Measurements from ENCODE around the gene TPTE2. TPM values are rescaled to one million over a fixed set of nuclear protein-coding genes. Genes with fewer than 3 reads are reported as not detected.
"Not testable (repeated sequence)": the region's sequence is repeated elsewhere in the genome, so short reads cannot be mapped to it uniquely, and the experiment has no call there.

The TPTE2 gene
- total RNA-seq: 0.24 TPM in 1 of 2 replicates, not detected in the other
- polyA plus RNA-seq: 0.17 TPM in 1 of 2 replicates, not detected in the other

GRCh38 chr13:19561127-19561582 is at the start of gene TPTE2:
Gene TPTE2 (minus strand): TSS chr13:19561532. CDS start chr13:19503234, 58,298 bp downstream.
- not testable (repeated sequence) for H3K27ac ChIP-seq; H3K4me1 ChIP-seq (ENCODE audit: low read depth)

DNA sequence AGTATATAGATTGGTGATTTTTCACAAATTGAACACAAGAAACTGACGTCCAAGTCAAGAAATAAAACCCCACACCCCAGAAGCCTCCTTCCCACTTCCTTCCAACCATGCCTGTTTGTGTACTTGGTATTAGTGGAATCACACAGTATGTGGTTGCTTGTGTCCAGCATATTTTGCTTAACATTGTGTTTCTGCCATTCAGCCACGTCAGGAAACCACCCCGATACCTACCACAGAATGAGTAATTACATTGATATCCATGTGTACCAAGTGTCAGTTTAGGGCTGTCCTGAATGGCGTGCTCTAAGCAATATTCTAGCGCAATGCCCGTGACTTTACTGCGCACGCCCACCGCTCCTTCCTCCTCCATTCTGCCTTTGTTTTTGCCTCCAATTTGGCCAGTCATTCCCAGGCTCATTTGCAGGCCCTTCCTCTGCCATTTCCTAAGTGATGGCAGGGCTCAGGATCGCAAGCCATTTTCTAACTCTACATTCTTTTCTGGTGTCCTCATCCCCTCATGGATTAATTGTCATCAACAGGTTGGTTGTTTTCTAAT is 46.3 kb upstream of the TPTE2 start:
- DNase-seq (ENCODE audit: low read depth in 1 of 2, low spot score in 1 of 2): no peak
- Histone ChIP-seq H3K4me3 (no peak overlapping the region), H3K9me3 (ENCODE audit: low read depth) (no peaks in the 10 kb centered on the region), H3K4me1 (ENCODE audit: low read depth) (no peaks in the 10 kb centered on the region), H3K27ac (no peak overlapping the region), H3K27me3 (peaks cover 13% of the 10 kb centered on the region), H3K36me3 (no peaks in the 10 kb centered on the region)
- TF ChIP-seq, protein P1, sequence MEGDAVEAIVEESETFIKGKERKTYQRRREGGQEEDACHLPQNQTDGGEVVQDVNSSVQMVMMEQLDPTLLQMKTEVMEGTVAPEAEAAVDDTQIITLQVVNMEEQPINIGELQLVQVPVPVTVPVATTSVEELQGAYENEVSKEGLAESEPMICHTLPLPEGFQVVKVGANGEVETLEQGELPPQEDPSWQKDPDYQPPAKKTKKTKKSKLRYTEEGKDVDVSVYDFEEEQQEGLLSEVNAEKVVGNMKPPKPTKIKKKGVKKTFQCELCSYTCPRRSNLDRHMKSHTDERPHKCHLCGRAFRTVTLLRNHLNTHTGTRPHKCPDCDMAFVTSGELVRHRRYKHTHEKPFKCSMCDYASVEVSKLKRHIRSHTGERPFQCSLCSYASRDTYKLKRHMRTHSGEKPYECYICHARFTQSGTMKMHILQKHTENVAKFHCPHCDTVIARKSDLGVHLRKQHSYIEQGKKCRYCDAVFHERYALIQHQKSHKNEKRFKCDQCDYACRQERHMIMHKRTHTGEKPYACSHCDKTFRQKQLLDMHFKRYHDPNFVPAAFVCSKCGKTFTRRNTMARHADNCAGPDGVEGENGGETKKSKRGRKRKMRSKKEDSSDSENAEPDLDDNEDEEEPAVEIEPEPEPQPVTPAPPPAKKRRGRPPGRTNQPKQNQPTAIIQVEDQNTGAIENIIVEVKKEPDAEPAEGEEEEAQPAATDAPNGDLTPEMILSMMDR (IDR thresholded peaks at IDR 0.05; ENCODE audit: low read depth, low read length): no peak

More at GRCh38 chr13:19561127-19561582, at the start of gene TPTE2:
- not testable (repeated sequence) for H3K27me3 ChIP-seq; H3K36me3 ChIP-seq; H3K4me3 ChIP-seq; DNase-seq (ENCODE audit: low read depth in 1 of 2, low spot score in 1 of 2); H3K9me3 ChIP-seq (ENCODE audit: low read depth)

GRCh38 chr13:19606737-19607136 is 45.4 kb upstream of the TPTE2 start:
- Histone ChIP-seq H3K27me3 (peaks cover 22% of the 10 kb centered on the region), H3K9me3 (ENCODE audit: low read depth) (no peaks in the 10 kb centered on the region), H3K36me3 (no peaks in the 10 kb centered on the region), H3K4me3 (no peak overlapping the region), H3K27ac (no peak overlapping the region), H3K4me1 (ENCODE audit: low read depth) (no peaks in the 10 kb centered on the region)
- TF ChIP-seq, protein P1 (IDR thresholded peaks at IDR 0.05; ENCODE audit: low read depth, low read length): no peak
- no peak for DNase-seq (ENCODE audit: low read depth in 1 of 2, low spot score in 1 of 2)

DNA sequence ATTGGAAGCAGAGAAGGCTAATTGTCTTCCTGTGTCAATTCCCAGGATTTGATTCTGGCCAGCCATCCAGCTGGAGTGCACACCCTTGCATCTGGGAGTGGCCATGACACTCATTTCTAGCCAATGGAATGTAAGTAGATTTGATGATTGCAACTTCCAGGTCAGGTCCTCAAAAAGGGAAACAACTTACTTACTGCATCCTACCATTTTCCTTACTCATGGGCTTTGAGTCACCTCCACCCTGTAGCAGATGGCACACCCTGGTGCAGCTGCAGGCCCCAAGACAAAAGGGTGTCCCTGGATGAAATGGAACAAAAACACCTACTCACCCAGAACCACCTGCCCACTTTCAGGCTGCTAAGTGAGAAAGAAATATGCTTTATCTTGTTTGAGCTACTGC is 44.8 kb upstream of the TPTE2 start:
- H3K27ac ChIP-seq: no peak overlapping the region
- no peaks in the 10 kb centered on the region for H3K36me3 ChIP-seq
- H3K4me3 ChIP-seq: no peak overlapping the region
- H3K9me3 ChIP-seq (ENCODE audit: low read depth): no peaks in the 10 kb centered on the region
- TF ChIP-seq, protein P1 (IDR thresholded peaks at IDR 0.05; ENCODE audit: low read depth, low read length): no peak
- no peak for DNase-seq (ENCODE audit: low read depth in 1 of 2, low spot score in 1 of 2)
- no peaks in the 10 kb centered on the region for H3K4me1 ChIP-seq (ENCODE audit: low read depth)
- H3K27me3 ChIP-seq: peaks cover 27% of the 10 kb centered on the region

DNA sequence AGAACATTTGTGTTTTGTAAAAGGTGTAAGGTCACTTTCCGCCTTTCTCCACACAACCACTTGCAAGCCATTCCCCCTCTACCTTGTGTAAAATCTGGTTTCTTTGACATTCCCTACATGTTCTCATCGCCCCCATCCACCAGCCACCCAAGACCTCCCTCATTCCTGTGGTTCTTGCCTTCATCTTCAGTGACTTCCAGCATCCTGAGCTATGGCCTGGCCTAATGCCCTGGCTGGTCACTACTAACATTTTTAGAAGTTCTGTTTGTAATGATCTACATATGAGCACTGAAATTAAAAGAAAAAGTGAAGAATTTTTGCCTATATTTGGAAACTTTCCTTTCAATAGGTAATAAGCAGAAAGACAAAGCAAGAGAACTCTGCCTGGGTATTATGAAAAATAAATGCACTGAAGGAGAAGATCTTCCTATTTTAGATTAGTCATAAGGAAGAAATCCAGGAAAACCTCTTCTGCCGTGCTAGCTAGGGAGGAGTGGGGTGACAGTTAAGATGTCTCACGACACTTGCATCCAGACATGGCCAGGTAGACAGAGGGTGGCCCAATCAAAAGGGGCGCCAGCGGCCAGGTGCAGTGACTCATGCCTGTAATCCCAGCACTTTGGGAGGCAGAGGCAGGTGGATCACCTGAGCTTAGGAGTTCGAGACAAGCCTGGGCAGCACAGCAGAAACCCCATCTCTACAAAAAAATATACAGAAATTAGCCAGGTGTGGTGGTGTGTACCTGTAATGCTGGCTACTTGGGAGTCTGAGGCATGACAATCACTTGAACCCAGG is 44.0 kb upstream of the TPTE2 start:
- no peaks in the 10 kb centered on the region for H3K36me3 ChIP-seq
- no peak for DNase-seq (ENCODE audit: low read depth in 1 of 2, low spot score in 1 of 2)
- no peaks in the 10 kb centered on the region for H3K9me3 ChIP-seq (ENCODE audit: low read depth)
- peaks cover 29% of the 10 kb centered on the region for H3K27me3 ChIP-seq
- TF ChIP-seq, protein P1 (IDR thresholded peaks at IDR 0.05; ENCODE audit: low read depth, low read length): no peak
- H3K4me3 ChIP-seq: no peak overlapping the region
- no peak overlapping the region for H3K27ac ChIP-seq
- H3K4me1 ChIP-seq (ENCODE audit: low read depth): no peaks in the 10 kb centered on the region

DNA sequence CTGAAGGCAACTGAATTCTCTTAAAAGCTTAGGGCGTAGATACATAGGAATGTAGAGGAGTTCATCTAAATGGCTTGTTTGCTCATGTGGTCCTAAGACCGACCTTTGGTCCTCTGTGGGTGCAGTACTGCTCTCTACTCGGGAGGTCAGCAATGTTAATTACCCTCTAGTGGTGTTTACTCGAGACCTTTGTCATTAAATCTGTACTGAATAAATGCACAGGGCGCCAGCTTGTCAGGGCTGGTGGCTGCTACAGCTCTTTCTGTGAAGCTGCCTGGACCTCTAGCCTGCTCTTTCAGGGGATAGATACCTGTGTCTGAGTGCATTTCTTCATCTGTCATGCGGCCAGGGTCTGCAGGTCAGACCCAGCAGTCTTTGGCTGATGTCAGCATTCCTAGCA is 43.0 kb upstream of the TPTE2 start:
- TF ChIP-seq, protein P1 (IDR thresholded peaks at IDR 0.05; ENCODE audit: low read depth, low read length): no peak
- Histone ChIP-seq H3K36me3 (no peaks in the 10 kb centered on the region), H3K4me1 (ENCODE audit: low read depth) (no peaks in the 10 kb centered on the region), H3K4me3 (no peak overlapping the region), H3K27ac (no peak overlapping the region), H3K9me3 (ENCODE audit: low read depth) (no peaks in the 10 kb centered on the region), H3K27me3 (peaks cover 29% of the 10 kb centered on the region)
- no peak for DNase-seq (ENCODE audit: low read depth in 1 of 2, low spot score in 1 of 2)

Measured in cardiac muscle cell (in vitro differentiated cells and primary cell).